DMS153 treated with DMSO at 0.1 percent for 48 hours (cell line): Measurements from ENCODE around the gene PRKAA2.
"Not testable (repeated sequence)": the region's sequence is repeated elsewhere in the genome, so short reads cannot be mapped to it uniquely, and the experiment has no call there.

Experiments
- DNase-seq: peaks from one replicate; lab custom pipeline; 2025; ENCODE audit not compliant: unreplicated experiment; lab: John Stamatoyannopoulos, UW

PRKAA2 gene

DNA sequence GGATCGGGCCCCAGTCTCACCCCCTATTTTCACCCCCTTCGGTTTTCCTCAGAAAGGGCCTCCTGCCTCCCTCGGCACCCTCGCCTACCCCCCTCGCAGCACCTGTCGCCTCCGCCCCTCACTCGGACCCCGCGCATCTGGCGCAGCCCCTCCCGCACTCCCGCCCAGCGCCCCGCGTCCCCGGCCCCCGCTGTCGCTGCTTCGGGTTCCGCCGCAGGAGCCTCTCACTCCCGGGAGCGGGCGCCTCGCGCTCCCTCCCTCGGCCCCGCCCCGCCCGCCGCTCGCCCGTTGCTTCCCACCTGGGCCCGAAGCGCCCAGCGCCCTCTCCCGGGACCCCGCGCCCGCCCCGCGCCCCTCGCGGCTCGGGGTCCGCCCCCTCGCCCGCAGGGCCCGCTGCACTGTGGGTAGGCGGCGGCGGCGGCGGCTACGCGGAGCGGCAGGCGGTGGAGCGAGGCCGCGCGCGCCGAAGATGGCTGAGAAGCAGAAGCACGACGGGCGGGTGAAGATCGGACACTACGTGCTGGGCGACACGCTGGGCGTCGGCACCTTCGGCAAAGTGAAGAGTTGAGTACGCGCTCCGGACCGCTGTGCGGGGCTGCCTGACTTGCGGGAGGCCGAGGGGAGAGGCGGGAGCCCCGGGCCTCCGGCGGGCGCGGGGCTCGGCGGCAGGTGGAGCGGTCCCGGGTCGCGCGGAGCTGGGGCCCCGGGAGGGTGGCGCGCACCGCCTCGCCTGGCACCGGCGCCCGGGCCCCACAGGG, at the start of gene PRKAA2:
Gene PRKAA2, plus strand, starts transcription at position 396 of the 758 bp plus-strand sequence. Its CDS starts 74 bp downstream, at position 470.
- no peak for DNase-seq

DNA sequence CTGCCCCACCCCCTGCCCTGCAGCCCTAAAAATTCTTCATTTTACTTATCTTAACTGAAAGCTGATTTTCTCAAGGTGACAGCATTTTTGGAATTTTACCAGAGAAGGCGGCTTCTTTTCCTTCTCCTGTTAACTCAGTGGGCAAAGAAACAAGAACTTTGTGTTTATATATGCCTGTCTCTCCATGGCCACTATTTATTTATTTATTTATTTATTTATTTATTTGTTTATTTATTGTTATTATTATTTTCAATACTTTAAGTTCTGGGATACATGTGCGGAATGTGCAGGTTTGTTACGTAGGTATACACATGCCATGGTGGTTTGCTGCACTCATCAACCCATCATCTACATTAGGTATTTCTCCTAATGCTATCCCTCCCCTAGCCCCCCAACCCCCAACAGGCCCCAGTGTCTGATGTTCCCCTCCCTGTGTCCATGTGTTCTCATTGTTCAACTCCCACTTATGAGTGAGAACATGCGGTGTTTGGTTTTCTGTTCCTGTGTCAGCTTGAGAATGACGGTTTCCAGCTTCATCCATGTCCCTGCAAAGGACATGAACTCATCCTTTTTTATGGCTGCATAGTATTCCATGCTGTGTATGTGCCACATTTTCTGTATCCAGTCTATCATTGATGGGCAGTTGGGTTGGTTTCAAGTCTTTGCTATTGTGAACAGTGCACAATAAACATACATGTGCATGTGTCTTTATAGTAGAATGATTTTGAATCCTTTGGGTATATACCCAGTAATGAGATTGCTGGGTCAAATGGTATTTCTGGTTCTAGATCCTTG, 49.5 kb upstream of the PRKAA2 start:
- not testable (repeated sequence) for DNase-seq

DNA sequence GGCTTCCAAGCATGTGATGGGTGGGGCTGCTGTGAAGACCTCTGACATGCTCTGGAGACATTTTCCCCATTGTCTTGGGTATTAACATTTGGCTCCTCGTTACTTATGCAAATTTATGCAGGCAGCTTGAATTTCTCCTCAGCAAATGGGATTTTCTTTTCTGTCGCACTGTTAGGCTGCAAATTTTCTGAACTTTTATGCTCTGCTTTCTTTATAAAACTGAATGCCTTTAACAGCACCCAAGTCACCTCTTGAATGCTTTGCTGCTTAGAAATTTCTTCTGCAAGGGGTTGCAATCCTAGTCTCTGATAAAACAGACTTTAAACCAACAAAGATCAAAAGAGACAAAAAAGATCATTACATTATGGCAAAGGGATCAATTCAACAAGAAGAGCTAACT, 35.0 kb upstream of the PRKAA2 start:
- DNase-seq: not testable (repeated sequence)

DNA sequence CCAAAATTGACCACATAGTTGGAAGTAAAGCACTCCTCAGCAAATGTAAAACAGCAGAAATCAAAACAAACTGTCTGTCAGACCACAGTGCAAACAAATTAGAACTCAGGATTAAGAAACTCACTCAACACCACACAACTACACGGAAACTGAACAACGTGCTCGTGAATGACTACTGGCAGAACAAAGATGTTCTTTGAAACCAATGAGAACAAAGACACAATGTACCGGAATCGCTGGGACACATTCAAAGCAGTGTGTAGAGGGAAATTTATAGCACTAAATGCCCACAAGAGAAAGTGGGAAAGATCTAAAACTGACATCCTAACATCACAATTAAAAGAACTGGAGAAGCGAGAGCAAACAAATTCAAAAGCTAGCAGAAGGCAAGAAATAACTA, 34.3 kb upstream of the PRKAA2 start:
- DNase-seq: not testable (repeated sequence)

DNA sequence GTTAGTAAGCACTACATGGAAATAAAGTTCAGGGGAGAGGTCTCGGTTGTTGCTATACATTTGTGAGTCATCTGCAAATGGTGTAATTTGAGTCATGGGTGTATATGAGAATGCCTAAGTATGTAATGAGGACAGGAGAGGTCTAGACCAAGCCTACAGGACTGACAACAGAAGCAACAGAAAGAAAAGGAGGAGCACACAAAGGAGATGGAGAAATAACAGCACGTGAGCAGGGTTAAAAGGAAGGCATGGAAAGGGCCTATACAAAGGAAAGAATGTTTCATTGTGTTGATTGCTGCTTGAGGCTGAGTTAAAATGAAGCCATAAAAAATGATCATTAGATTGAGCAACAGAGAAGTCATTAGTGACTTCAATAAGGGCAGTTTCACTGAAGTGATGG, 28.0 kb upstream of the PRKAA2 start:
- no peak for DNase-seq

DNA sequence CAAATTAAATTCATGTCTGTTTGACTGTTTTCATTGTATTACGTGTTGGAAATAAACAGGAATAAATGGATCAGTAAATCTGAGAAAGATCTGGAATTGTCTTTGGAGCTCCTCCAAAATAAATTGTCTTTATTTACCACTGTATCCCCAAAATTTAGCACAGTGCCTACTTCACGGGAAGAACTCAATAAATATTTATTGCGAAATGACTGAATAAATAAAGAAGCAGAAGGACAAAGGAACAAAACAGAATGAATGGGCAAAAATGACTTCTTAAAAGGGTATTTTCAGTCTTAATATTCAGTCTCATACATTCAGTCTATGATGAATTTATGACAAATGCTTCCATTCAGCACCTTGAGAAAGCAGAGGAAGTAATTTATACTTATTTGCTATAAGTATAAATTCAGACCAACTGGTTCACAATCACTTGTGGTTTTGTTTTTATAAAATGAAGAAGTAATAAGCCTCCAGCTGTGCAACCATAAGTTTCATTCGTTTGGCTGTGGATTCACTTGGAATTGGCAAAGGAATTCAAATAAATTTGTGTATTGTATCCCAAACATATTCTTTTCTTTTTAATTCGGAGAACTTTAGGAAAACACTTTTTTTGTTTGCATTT, 19.2 kb upstream of the PRKAA2 start:
- no peak for DNase-seq

DNA sequence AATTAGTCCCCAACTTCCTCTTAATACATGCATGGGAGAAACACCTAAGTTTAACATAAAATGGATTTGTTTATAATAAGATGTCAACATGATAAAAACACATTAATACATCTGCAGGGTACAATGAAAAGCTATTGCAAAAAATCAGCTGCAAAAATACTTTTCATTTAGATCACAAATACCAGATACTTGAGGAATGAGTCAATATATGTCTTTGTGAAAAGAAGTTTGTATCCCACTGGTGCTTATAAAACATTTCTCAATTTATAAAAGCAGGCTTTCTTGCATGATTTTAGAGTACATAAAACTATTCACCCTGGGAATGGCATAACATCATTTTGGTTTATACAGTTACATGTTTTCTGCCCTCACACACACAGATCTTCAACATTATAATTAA, 18.6 kb upstream of the PRKAA2 start:
- no peak for DNase-seq

DNA sequence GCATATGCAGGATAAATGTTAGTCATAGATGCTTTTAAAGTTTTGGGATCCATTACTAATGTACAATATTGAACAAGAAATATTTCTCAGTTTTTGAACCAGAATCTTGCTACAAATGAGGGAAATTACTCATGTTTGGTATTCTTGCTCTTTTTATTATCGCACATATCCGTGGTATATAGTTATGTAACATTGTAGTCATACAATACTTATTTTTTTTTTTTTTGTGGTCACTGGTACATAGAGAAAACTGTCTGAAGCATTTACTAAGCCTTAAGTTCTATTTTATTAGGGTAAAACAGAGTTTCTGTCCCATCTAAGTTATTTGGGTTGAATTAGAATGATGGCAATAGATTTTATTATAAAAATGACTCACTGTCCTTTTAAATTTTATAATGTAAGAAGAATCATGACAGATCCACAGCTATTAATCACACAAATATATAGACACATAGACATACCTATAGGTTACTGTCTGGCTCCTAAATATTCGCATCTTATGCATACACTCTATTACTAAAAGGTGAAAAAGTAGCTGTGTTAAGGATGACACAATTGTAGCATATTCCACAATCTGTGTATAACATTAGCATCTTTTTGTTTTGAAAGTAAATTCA, 18.0 kb upstream of the PRKAA2 start:
- no peak for DNase-seq

DNA sequence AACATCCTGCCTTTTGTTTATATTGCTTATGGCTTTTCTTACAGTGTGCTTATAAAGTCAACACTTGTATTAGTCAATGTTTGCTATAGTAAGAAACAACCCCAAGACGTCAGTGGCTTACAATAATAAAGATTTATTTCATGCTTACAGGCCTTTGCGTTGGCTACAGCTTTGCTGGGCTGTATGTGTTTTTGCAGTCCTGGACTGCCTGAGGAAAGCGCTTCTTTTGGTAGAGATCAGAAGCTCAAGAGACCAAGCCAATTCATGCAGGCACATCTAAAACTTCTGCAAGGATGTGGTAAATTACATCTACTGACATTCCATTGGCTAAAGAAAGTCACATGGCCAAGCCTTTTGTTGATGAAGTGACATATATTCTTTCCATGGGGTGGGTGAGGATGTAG, 17.5 kb upstream of the PRKAA2 start:
- no peak for DNase-seq

DNA sequence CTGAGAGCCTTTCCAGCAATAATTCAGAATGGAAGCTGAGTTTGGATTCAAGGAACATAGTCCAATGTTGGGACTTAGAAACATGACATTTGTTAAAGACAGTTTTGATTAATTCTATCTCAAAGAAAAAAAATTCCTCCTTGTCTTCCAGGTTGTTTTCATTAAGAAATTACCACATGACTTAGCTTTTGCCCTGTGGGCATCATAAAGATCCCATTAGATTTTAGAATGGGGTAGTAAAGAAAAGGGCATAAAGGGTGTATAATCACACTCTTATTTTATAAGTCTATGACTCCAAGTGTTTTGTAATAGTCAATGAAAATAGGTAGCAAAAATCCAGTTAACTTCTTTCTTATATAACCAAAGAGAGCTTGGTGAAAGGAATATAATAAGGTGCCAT, 14.3 kb upstream of the PRKAA2 start:
- no peak for DNase-seq

DNA sequence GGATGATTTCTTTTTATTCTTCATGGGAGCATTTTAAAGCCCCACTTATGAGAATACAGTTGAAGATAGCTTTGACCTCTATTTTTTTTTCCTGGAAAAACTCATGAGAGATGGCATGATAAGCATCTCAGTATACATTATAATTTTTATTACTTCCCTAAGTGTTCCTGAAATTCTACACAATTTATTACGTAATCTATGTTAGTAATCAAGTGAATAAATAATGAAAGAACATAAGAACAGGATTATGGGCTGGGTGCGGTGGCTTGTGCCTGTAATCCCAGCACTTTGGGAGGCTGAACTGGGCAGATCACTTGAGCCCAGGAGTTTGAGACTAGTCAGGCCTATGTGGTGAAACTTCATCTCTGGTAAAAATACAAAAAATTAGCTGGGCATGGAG, 13.2 kb upstream of the PRKAA2 start:
- no peak for DNase-seq

DNA sequence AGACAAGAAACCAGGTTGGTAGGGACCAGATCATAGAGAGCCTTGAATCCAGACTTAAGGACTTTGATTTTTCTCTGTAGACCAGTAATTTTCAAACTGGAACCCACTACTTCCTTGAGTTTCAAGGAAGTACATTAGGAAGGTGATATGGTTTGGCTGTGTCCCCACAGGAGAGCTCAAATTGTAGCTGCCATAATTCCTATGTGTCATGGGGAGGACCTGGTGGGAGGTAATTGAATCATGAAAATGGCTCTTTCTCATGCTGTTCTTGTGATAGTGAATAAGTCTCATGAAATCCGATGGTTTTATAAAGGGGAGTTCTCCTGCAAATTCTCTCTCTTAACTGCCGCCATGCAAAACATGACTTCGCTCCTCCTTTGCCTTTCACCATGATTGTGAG, 10.1 kb upstream of the PRKAA2 start:
- DNase-seq: no peak

DNA sequence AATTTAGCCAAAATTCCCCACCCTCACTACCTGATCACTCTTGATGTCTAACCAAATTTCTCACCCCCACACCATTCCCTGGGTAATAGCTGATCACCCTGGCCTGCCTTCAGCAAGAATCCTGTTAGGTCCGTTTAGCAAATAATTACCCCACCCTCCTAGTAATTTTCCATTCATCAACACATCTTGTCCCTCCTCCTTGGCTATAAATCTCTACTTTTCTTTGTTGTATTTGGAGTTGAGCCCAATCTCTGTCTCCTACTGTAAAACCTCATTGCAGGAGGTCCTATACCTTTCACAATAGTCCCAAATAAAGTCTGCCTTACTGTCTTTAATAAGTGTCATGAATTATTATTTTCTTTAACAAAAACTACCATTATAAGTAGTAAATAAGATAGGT, 6.9 kb upstream of the PRKAA2 start:
- DNase-seq: no peak

DNA sequence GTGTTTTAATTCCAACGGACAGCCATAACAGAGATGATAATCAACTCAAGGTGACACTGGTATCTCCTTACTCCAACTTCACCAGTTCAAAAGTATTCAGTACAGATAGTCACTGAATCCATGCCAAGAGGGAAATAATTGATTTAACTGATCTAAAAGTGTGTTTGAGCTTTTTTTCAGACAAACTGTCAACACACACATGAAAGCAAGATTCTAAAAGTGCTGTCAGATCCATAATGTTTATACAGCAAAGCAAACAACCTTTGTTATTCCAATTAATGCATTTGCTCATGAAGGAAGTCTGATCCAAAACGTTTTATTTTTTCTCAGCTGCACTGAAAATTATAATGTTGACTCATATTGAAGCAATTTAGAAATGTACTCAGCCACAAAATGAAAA, 5.9 kb upstream of the PRKAA2 start:
- no peak for DNase-seq

DNA sequence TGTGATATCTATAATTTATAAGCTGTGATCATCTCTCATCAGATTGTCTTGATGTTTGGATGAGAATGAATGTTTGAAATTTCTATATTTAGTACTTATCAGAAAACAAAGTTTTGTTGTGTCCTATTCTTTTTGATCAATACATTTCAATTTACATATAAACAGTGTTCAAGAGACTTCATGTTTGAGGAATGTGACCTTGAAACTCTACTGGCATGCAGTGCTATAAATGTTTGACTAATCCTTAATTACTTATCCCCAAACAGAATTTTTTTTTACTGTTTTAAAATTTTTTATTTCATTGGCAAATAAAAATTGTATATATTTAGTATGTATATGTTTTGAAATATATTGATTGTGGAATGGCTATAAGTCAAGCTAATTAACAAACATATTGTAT, 1.5 kb upstream of the PRKAA2 start:
- no peak for DNase-seq

DNA sequence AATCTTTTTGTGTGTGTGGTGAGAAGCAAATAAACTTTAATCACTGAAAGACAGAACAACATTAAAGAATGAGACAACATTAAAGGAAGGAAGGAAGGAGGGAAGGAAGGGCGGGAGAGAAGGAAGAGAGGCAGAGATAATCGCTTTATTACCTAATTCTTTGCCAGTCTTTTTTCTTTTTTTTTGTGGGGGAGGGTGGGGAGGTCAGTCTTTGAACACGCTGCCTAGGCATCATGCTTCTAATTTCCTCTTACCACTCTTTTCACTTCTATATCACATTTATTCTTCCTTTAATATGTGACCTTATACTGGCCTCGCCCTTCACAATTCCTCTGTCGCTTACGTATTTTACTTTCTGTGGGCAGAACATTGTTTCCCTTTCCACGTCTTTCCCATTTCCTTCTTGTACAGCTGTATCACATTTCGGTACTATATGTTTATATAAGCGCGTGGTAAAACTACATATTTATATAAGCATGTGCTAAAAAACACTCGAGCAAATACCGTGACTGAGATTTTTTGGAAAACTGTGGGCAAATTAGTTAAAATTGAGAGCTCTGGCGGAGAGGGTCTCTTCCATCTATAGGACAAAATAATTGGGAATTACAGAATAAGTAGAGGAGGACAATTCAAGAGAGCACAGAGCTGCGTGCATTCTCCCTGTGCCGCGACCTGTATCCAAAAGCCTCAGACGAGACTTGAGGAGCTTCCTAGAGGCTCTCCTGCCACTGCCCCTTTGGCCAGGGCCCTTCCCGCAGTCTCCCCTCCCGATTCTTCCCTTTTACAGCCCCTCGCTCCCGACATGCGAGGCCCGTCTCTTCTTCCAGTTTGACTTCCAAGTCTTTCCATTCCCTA, 823 bp upstream of the PRKAA2 start:
- DNase-seq: no peak

DNA sequence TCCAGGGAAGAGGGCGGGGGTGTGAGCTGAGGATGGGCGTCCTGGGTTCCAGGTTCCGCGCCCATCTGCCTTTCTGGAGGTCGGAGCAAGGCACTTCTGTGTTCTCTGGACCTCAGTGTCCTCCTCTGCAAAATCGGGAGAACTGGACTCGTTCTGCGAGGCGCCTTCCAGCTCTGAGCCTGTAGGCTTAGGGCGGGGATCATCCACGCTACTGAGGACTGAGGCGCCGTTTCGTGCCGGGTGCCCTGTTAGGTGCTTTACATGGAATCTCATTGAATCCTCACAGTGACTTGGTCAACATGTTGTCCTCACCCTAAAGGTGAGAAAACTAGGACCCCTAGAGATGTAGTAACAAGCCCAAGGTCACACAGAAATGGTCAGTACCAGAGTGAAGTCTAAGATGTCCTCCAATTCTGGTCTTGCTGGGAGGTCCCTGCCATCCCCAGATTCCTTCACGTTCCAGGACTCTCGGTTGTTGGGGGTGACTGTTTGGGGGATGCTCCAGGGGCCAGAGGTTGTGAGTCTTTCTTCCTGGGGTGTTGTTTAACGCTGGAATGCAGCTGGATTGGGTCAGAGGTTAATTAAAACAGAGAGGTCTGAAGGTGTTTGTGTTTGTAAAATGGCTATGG, 677 bp downstream of the PRKAA2 start:
- DNase-seq: no peak

DNA sequence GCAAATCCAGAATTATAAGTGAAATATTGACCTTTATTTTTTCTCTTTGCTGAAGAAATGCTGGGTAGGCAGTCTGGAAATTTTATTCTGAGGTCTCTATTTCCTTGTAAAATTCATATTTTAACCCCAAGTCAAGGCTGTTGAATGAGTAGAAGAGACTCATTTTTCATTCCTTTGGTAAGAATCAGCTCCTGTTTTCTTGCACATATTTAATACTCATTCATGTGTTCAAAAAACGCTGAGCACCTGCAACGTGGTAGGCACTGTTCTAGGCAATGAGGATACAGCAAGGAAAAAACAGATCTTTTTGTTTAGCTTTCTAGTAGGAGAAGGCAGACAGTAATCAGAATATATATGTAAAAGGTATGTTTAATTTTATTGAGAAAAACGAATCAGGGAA, 1.5 kb downstream of the PRKAA2 start:
- no peak for DNase-seq

DNA sequence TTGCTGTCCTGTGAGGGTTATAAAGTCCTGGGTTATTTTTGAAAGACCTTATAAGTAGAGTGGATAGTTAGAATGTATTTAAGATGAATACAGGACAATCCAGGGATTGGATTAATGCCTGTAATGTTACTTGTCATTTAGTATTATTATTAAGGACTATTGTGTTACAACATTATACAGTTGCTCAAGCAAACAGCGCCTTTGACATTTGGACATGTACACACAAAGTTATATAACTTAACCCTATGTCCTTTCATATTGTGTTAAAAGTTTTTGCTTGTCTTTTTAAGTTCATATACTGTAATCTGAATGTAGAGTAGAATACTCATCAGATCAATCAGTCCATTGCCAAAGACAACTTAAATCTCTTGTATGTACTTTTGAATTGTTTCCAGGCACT, 2.0 kb downstream of the PRKAA2 start:
- no peak for DNase-seq

DNA sequence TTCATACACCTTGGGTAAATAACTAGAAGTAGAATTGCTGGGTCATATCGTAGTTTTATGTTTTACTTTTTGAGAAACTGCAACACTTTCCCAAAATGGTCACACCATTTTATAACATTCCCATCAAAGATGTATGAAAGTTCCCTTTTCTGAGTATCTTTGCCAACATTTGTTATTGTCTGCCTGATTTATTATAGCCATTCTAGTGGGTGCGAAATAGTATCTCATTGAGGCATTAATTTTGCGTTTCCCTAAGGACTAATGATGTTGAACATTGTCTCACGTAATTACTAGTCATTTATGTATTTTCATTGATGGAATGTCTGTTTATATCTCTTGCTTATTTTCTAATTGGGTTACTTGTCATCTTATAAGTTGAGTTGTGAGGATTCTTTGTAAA, 3.4 kb downstream of the PRKAA2 start:
- no peak for DNase-seq
